ENCODE data around the gene ACOT9.
A peak's percentile ranks its signal among the peaks of the same experiment; 100 is the strongest.
"Not testable (repeated sequence)": the region's sequence is repeated elsewhere in the genome, so short reads cannot be mapped to it uniquely, and the experiment has no call there.

The ACOT9 gene

GRCh38 chrX:23666282-23666681, 76.8 kb downstream of the ACOT9 start:
- ATAC-seq (replicated peaks; ENCODE audit: extremely low read depth, poor library complexity, severe bottlenecking) (no peak), DNase-seq (ENCODE audit: low spot score in 2 of 2) (no peak)
- Mint-ChIP-seq H3K4me3 (peak overlapping the region; percentile 29), H3K4me1 (peaks cover 30% of the 10 kb centered on the region), H3K27me3 (no peaks in the 10 kb centered on the region), H3K36me3 (ENCODE audit: insufficient read depth) (peaks cover 4% of the 10 kb centered on the region), H3K9me3 (no peaks in the 10 kb centered on the region), H3K27ac (ENCODE audit: low read depth) (no peak overlapping the region)

- ATAC-seq (replicated peaks; ENCODE audit: extremely low read depth, poor library complexity, severe bottlenecking), result no peak
- no peaks in the 10 kb centered on the region for H3K27me3 Mint-ChIP-seq
- no peaks in the 10 kb centered on the region for H3K9me3 Mint-ChIP-seq
- H3K4me3 Mint-ChIP-seq, result no peak overlapping the region
- no peak overlapping the region for H3K27ac Mint-ChIP-seq (ENCODE audit: low read depth)
- peaks cover 32% of the 10 kb centered on the region for H3K4me1 Mint-ChIP-seq
- H3K36me3 Mint-ChIP-seq (ENCODE audit: insufficient read depth), result no peaks in the 10 kb centered on the region
- no peak for DNase-seq (ENCODE audit: low spot score in 2 of 2)
Observed at GRCh38 chrX:23664496-23664895, 78.6 kb downstream of the ACOT9 start.

DNA sequence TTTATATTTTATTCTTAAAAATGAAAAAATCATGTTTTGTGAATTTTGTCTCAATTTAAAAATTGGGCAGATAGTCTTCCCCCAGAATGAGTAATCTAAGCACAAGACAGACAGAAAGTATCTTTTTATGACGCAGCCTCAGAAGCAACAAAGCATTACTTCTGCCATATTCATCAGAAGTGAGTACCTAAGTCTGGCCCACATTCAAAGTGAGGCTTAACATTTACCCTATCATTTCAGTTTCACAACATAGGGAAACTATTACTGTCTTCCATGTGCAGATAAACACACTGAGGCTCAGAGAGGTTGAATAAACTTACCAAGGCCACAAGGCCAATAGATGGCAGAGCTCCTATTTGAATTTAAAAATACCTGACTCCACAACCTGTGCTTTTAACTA, 80.2 kb downstream of the ACOT9 start:
- DNase-seq (ENCODE audit: low spot score in 2 of 2) (no peak), ATAC-seq (replicated peaks; ENCODE audit: extremely low read depth, poor library complexity, severe bottlenecking) (no peak)
- no peaks in the 10 kb centered on the region for H3K27me3 Mint-ChIP-seq
- H3K9me3 Mint-ChIP-seq, result no peaks in the 10 kb centered on the region
- H3K27ac Mint-ChIP-seq (ENCODE audit: low read depth), result peak overlapping the region; percentile 30
- H3K4me3 Mint-ChIP-seq, result peak overlapping the region; percentile 0
- no peaks in the 10 kb centered on the region for H3K36me3 Mint-ChIP-seq (ENCODE audit: insufficient read depth)
- H3K4me1 Mint-ChIP-seq, result peaks cover 23% of the 10 kb centered on the region

GRCh38 chrX:23662187-23662586, 80.9 kb downstream of the ACOT9 start:
- H3K4me3 Mint-ChIP-seq, result peak overlapping the region; percentile 0
- H3K27me3 Mint-ChIP-seq, result no peaks in the 10 kb centered on the region
- ATAC-seq (replicated peaks; ENCODE audit: extremely low read depth, poor library complexity, severe bottlenecking) (peak; percentile 56), DNase-seq (ENCODE audit: low spot score in 2 of 2) (no peak)
- no peaks in the 10 kb centered on the region for H3K36me3 Mint-ChIP-seq (ENCODE audit: insufficient read depth)
- H3K4me1 Mint-ChIP-seq, result peaks cover 22% of the 10 kb centered on the region
- H3K27ac Mint-ChIP-seq (ENCODE audit: low read depth), result peak overlapping the region; percentile 30
- H3K9me3 Mint-ChIP-seq, result no peaks in the 10 kb centered on the region

- Mint-ChIP-seq H3K4me1 (peaks cover 22% of the 10 kb centered on the region), H3K4me3 (no peak overlapping the region), H3K36me3 (ENCODE audit: insufficient read depth) (no peaks in the 10 kb centered on the region), H3K27me3 (no peaks in the 10 kb centered on the region), H3K27ac (ENCODE audit: low read depth) (peak overlapping the region; percentile 30), H3K9me3 (no peaks in the 10 kb centered on the region)
- no peak for ATAC-seq (replicated peaks; ENCODE audit: extremely low read depth, poor library complexity, severe bottlenecking)
- DNase-seq (ENCODE audit: low spot score in 2 of 2), result no peak
Observed at GRCh38 chrX:23661671-23662070, 81.4 kb downstream of the ACOT9 start.

DNA sequence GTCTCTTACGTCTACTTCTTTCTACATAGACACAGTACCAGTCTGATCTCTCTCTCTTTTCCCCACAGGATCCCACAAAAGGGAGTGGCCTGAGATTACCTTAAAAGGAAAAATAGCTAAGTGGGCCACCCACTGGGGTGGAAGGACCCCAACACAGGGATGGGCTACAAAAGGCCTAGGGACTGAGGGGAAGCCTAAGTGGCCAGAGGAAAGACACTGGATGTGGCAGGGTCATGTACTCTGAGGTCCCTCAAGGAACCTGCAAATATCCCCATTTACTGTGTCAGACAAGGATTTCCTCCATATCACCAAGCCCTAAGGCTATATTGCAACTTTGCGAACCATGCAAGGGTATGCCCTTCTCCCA, 82.3 kb downstream of the ACOT9 start:
- H3K4me1 Mint-ChIP-seq, result peaks cover 17% of the 10 kb centered on the region
- H3K36me3 Mint-ChIP-seq (ENCODE audit: insufficient read depth), result peaks cover 1% of the 10 kb centered on the region
- no peak overlapping the region for H3K4me3 Mint-ChIP-seq
- H3K27ac Mint-ChIP-seq (ENCODE audit: low read depth), result no peak overlapping the region
- H3K27me3 Mint-ChIP-seq, result no peaks in the 10 kb centered on the region
- no peak for ATAC-seq (replicated peaks; ENCODE audit: extremely low read depth, poor library complexity, severe bottlenecking)
- no peak for DNase-seq (ENCODE audit: low spot score in 2 of 2)
- H3K9me3 Mint-ChIP-seq, result no peaks in the 10 kb centered on the region

- H3K36me3 Mint-ChIP-seq (ENCODE audit: insufficient read depth); ATAC-seq (replicated peaks; ENCODE audit: extremely low read depth, poor library complexity, severe bottlenecking); H3K4me3 Mint-ChIP-seq; H3K9me3 Mint-ChIP-seq; H3K27me3 Mint-ChIP-seq; DNase-seq (ENCODE audit: low spot score in 2 of 2): not testable (repeated sequence)
- H3K27ac Mint-ChIP-seq (ENCODE audit: low read depth), result peak overlapping the region; percentile 6
- H3K4me1 Mint-ChIP-seq, result peaks cover 17% of the 10 kb centered on the region
Observed at GRCh38 chrX:23660083-23660765, 82.9 kb downstream of the ACOT9 start.

DNA sequence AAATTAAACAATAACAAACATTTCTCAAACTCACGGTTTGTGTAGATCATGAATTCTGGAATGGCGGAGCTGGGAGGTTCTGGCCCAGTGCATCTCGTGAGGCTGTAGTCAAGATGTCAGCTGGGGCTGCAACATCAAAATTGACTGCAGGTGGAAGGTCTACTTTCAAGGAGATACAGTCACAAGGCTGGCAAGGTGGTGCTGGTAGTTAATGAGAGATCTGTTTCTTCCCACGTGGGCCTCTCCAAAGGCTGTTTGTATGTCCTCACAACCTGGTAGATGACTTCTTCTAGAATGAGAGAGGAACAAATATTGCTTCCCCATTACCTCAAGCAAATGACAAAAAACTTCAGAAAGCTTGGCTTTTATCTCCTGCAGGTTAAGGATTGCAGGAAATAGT, 83.7 kb downstream of the ACOT9 start:
- Mint-ChIP-seq H3K4me3 (no peak overlapping the region), H3K9me3 (no peaks in the 10 kb centered on the region)
- no peak for ATAC-seq (replicated peaks; ENCODE audit: extremely low read depth, poor library complexity, severe bottlenecking)

GRCh38 chrX:23656684-23657083, 86.4 kb downstream of the ACOT9 start:
- ATAC-seq (replicated peaks; ENCODE audit: extremely low read depth, poor library complexity, severe bottlenecking) (no peak), DNase-seq (ENCODE audit: low spot score in 2 of 2) (no peak)
- Mint-ChIP-seq H3K27ac (ENCODE audit: low read depth) (no peak overlapping the region), H3K9me3 (no peaks in the 10 kb centered on the region), H3K4me3 (no peak overlapping the region), H3K36me3 (ENCODE audit: insufficient read depth) (peaks cover 1% of the 10 kb centered on the region), H3K4me1 (peaks cover 5% of the 10 kb centered on the region), H3K27me3 (no peaks in the 10 kb centered on the region)

More for the DNA sequence above, 83.7 kb downstream of the ACOT9 start:
- H3K4me1 Mint-ChIP-seq, result peaks cover 17% of the 10 kb centered on the region
- peak overlapping the region; percentile 6 for H3K27ac Mint-ChIP-seq (ENCODE audit: low read depth)
- DNase-seq (ENCODE audit: low spot score in 2 of 2), result no peak
- H3K36me3 Mint-ChIP-seq (ENCODE audit: insufficient read depth), result peaks cover 1% of the 10 kb centered on the region
- no peaks in the 10 kb centered on the region for H3K27me3 Mint-ChIP-seq

DNA sequence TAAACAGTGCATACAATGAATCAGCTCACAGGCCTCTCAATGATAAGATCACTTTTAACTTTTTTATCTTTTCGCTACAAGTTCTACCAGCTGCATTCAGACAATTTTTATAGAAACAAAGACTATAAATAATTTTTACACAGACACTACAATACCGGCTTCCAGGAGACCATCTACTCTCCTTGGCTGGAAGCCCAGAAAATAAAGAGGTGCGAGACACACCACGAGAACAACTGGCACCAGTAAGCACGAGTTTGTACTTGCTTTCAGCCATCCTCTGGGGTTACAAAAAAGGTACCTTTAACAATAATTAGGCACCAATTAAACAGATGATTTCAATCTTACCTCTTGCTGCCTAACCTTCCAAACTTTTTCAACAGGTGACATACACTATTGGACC, 87.0 kb downstream of the ACOT9 start:
- no peaks in the 10 kb centered on the region for H3K27me3 Mint-ChIP-seq
- peaks cover 1% of the 10 kb centered on the region for H3K36me3 Mint-ChIP-seq (ENCODE audit: insufficient read depth)
- H3K9me3 Mint-ChIP-seq, result no peaks in the 10 kb centered on the region
- DNase-seq (ENCODE audit: low spot score in 2 of 2) (no peak), ATAC-seq (replicated peaks; ENCODE audit: extremely low read depth, poor library complexity, severe bottlenecking) (no peak)
- H3K4me1 Mint-ChIP-seq, result no peaks in the 10 kb centered on the region
- no peak overlapping the region for H3K4me3 Mint-ChIP-seq
- no peak overlapping the region for H3K27ac Mint-ChIP-seq (ENCODE audit: low read depth)

All from central memory CD8-positive, alpha-beta T cell (primary cell).